Measurements from ENCODE around the gene PDCD4. TPM values are rescaled to one million over a fixed set of nuclear protein-coding genes. Genes with fewer than 3 reads are reported as not detected.

Gene PDCD4
- total RNA-seq (2014; rRNA removed; shearing (Covaris generic)): 77.1 and 77.2 TPM in 2 replicates

GRCh38 chr10:110871298-110872084, at the start of gene PDCD4:
Gene PDCD4, plus strand, starts transcription at chr10:110871928. Its CDS starts 4,100 bp downstream, at chr10:110876028.

GRCh38 chr10:110918643-110919348, 47.1 kb downstream of the PDCD4 start, which contains the start of gene BBIP1:
Gene BBIP1, minus strand, starts transcription at chr10:110919180. Its CDS starts 1,023 bp downstream, at chr10:110918157.

GRCh38 chr10:110919349-110919931, 47.7 kb downstream of the PDCD4 start, which contains the start of gene SHOC2:
Gene SHOC2, plus strand, starts transcription at chr10:110919604. Its CDS starts 44,755 bp downstream, at chr10:110964359.

Other genes starting within 250 kb of the PDCD4 start
- 0.45 and 0.64 TPM in 2 replicates for gene RBM20, start 227.6 kb upstream of the PDCD4 start, total RNA-seq (2014; rRNA removed; shearing (Covaris generic))
- 27.4 and 53.5 TPM in 2 replicates for gene BBIP1, start 47.3 kb downstream of the PDCD4 start, total RNA-seq (2014; rRNA removed; shearing (Covaris generic))
- gene SHOC2, start 47.7 kb downstream of the PDCD4 start, total RNA-seq (2014; rRNA removed; shearing (Covaris generic)): 14.8 and 17.5 TPM in 2 replicates
- gene ADRA2A, start 205.1 kb downstream of the PDCD4 start, total RNA-seq (2014; rRNA removed; shearing (Covaris generic)): 0.21 TPM in 1 of 2 replicates, not detected in the other

Measured in A375 (cell line).